Hematopoietic multipotent progenitor cell treated with erythropoietin and hydrocortisone succinate and interleukin-3 and kit ligand, for 8 days (in vitro differentiated cells): ENCODE measurements around the gene CRKL.
"Not testable (repeated sequence)": the region's sequence is repeated elsewhere in the genome, so short reads cannot be mapped to it uniquely, and the experiment has no call there.

Source experiments
- DNase-seq: peaks from one replicate; pipeline ENCODE4 v3.0.0-alpha.2; 2015

Gene CRKL

GRCh38 chr22:20916916-20917810, at the start of gene CRKL:
TSS of gene CRKL (plus strand) at chr22:20917407. CDS start at chr22:20917935, 528 bp downstream.
- DNase-seq: peak; percentile 96

DNA sequence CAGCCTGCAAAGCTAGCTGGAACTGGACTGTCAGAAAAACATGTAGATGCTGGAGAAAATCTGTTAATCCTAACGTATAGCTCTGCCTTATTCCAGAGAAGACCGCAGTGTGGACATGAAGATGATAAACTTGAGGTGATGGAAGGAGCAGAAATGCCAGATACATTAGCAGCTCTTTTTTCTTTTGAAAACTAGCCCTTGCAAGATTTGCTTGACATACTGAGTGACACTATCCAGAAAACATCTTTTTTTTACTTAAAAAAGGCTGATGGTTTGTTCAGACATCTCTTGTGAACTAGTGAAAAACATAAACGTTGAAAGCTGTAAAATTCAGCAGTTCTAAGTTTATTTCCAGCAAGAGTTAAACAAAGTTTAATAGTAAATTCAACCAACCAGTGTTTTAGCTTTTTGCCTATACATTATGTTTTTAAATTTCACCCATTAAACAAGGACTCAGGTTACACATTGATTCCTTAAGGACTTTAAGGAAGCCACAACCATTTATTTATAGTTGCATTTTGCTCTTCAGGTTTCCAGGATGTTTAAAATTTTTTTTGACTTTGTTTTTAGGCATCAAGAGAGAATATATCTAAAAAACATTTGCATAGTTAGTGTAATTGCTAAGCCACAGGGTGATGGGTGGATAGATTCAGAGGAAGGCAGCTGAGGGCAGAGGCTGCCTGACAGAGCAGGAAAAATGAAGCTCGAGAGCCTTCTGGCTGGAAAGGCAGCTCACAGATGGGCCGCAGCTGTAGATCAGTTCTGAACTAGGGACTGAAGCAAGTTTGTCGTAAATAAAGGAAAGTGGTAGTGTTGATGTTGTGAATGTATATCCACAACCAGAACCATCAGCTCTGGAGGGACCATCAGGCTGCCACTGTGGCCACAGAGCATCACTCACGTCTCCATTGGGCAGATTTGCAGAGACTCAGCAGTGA, 48.9 kb upstream of the CRKL start:
- DNase-seq: no peak

- no peak for DNase-seq
Observed at GRCh38 chr22:20869234-20869633, 48.0 kb upstream of the CRKL start.

GRCh38 chr22:20873214-20873613, 44.0 kb upstream of the CRKL start:
- peak; percentile 20 for DNase-seq

DNA sequence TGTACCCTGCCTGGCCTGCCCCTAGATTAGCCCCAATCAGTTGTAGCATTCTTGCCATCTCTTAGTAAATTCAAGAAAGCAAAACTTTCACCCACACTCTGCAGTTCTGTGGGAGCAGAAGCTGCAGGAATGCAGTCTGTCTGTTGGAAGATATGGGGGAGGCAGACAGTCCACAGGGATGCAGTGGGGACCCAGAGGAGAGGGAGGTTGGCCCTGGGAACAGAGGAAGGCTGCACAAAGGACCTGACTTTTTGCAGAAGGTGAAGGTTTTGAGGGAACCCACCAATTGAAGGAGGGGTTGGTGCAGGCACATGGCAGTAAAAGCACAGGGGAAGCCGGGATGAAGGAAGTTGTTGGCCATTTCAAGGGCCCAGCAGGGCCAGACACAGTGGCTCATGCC, 41.9 kb upstream of the CRKL start:
- no peak for DNase-seq

- DNase-seq: no peak
Observed at GRCh38 chr22:20877715-20878114, 39.5 kb upstream of the CRKL start.

DNA sequence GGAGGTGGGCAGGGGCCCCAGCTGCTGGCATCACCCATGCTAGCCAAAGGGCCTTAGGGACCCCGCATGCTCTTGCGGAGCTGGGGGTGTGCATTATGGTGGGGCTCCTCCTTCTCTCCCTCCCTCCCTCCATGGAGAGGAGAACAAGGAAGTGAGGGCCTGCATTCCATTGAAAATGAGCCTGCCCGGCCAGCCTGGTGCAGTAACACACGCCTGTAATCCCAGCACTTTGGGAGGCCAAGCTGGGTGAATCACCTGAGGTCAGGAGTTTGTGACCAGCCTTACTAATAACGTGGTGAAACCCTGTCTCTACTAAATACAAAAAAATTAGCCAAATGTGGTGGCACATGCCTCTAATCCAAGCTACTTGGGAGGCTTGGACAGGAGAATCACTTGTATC, 36.0 kb upstream of the CRKL start:
- no peak for DNase-seq

DNA sequence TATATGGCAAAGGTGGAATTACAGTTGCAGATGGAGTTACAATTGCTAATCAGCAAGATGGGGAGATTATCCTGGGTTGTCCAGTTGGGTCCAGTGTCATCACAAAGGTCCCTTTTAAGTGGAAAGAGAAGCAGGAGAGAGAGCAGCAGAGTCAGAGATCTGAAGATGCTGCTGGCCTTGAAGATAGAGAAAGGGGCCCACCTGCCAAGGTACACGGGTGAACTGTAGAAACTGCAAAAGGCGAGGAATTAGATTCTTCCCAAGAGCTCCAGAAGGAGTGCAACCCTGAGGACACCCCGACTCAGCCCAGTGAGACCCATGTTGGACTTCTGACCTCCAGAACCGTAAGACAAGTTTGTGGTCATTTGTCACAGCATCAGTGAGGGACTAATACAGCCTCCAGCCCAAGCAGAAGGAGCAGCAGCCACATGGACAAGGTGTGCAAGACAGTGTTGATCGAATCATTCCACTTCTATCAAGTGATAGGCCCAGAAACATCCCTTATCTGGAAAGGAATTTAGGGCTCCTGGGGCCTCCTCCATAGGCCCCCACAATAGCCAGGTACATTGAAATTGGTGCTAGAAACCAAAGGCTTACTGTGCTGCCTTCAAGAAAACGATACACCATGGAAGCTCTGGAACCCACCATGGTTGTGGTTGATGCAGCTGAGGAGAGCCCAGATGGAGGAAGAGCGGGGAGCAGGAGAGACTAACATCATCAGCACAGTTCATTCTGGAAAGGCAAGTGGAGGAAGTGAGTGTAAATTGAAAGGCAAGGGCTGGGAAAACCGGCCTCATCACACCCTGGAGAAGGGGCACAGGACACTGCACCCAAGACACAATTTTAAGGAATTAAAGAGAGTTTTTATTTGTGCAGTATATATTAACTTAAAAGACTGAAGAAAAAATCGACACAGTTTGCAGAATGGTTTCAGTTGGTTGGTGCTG, 35.1 kb upstream of the CRKL start:
- no peak for DNase-seq

DNA sequence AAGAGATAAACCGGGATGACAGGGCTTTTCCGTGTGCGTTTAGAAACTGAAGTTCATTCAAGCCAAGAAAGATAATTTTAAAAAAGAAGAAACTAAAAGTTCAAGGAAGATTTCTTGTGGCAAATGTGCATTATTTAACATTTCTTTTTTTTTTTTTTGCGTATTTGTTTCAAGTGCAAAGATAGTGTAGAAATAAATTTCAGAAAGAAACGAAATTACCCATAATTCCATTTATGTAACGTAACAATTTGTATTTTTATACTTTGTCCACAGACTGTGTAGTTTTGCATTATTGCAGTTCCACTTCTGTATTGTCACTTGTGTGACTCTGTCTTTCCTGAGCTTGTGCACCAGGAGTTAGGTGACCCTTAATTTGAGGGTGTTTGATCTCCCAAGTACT, 34.4 kb upstream of the CRKL start:
- DNase-seq: no peak

GRCh38 chr22:20884454-20884853, 32.8 kb upstream of the CRKL start:
- DNase-seq: no peak

DNA sequence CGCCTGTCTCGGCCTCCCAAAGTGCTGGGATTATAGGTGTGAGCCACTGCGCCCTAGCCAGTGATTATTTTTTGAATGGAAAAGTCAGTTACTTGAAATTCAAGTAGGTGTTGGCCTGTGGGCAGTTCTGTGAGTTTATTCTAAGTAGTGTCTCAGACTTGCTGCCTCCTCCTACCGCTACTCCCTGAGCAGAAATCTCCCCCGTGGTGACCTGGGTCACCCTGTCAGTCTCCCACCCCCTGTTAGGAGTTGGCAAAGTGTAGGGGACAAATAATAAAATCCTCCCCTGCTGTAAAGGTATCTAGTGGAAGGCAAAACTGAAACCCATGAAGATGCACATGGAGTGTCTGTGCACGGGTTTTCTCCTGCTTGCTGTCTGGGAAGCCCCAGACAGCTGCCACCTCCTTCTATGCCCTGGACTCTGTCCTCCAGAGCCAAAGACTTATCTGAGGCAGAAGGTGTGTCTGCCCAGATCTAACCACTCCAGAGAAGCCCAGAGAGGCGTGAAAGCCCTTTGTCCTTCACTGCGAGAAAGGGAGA, 32.1 kb upstream of the CRKL start:
- no peak for DNase-seq

- peak; percentile 86 for DNase-seq
Observed at GRCh38 chr22:20885557-20886323, 31.5 kb upstream of the CRKL start.

GRCh38 chr22:20887375-20887774, 29.8 kb upstream of the CRKL start:
- no peak for DNase-seq

GRCh38 chr22:20889025-20889704, 28.0 kb upstream of the CRKL start:
- no peak for DNase-seq

GRCh38 chr22:20889904-20890540, 27.2 kb upstream of the CRKL start:
- no peak for DNase-seq

- no peak for DNase-seq
Observed at GRCh38 chr22:20890975-20891374, 26.2 kb upstream of the CRKL start.

DNA sequence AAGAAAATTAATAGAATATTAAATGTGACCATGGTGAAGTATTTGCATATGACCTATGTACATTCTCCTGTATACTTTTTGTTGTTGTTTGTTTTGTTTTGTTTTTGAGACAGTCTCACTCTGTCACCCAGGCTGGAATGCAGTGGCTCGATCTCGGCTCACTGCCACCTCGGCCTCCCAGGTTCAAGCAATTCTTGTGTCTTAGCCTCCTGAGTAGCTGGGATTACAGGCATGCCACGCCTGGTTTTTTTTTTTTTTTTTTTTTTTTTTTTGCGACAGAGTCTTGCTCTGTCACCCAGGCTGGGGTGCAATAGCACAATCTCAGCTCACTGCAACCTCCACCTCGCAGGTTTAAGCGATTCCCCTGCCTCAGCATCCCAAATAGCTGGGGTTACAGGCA, 19.5 kb upstream of the CRKL start:
- DNase-seq: not testable (repeated sequence)

DNA sequence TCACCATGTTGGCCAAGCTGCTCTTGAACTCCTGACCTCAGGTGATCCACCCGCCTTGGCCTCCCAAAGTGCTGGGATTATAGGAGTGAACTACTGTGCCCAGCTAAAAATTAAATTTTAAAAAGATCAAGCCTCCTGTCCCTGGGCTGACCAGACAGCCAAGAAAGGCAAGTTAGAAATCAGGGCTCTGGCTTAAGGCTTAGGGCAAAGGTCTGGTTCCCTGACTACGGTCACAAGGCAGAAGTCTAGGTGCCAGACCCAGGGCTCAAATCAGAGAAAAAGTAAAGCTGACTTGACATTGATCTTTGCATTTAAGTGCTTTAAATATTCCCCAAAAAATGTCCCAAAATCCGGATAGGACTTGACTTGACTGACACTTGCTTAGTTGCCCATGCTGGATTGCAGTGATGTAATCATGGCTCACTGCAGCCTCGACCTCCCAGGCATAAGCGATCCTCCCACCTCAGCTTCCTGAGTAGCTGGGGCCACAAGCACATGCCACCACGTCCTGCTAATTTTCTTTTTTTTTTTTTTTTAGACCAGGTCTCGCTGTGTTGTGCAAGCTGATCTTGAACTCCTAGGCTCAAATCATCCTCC, 17.3 kb upstream of the CRKL start:
- DNase-seq: no peak

DNA sequence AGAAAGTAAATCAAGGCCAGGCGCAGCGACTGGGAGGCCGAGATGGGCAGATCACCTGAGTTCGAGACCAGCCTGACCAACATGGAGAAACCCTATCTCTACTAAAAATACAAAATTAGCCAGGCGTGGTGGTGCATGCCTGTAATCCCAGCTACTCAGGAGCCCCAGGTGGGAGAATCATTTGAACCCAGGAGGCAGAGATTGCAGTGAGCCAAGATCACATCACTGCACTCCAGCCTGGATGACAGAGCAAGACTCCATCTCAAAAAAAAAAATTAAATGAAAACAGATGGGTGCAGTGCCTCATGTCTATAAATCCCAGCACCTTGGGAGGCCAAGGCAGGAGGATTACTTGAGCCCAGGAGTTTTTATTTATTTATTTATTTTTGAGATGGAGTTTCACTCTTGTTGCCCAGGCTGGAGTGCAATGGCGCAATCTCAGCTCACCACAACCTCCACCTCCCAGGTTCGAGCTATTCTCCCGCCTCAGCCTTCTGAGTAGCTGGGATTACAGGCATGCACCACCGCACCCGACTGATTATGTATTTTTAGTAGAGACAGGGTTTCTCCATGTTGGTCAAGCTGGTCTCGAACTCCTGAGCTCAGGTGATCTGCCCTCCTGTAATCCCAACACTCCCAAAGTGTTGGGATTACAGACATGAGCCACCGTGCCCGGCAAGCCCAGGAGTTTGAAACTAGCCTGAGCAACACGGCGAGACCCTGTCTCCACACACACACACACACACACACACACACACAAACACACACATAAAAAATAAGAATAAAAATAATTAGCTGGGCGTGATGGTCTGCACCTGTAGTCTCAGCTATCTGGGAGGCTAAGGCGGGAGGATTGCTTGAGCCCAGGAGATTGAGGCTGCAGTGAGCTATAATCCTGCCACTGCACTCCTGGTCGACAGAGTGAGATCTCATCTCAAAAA, 15.8 kb upstream of the CRKL start:
- not testable (repeated sequence) for DNase-seq
